ENCODE results near the gene MYO5A.

DNA sequence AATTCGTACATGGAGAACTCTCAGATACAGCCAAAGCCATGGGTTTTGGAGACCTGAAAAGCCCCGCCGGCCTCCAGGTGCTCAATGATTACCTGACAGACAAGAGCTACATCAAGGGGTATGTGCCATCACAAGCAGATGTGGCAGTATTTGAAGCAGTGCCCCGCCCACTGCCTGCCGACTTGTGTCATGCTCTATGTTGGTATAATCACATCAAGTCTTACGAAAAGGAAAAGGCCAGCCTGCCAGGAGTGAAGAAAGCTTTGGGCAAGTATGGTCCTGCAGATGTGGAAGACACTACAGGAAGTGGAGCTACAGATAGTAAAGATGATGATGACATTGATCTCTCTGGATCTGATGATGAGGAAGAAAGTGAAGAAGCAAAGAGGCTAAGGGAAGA lies 23.5 kb downstream of the MYO5A start:
- TF ChIP-seq CTCF (IDR thresholded peaks at IDR 0.05) (no peak), POLR2A (IDR thresholded peaks at IDR 0.05) (no peak)
